EH (cell line): ENCODE measurements around the gene SPAG16.
"Not testable (repeated sequence)": the region's sequence is repeated elsewhere in the genome, so short reads cannot be mapped to it uniquely, and the experiment has no call there.

Experiments used
- DNase-seq: peaks from one replicate; pipeline ENCODE4 v3.0.0-alpha.2; 2015; ENCODE audit warnings: low read depth

The SPAG16 gene

GRCh38 chr2:213551526-213551925 is 267.3 kb downstream of the SPAG16 start:
- DNase-seq = no peak

GRCh38 chr2:213559053-213559452 is 274.8 kb downstream of the SPAG16 start:
- DNase-seq = no peak

- no peak for DNase-seq
Observed at GRCh38 chr2:213561759-213562158, 277.5 kb downstream of the SPAG16 start.

GRCh38 chr2:213562539-213563180 is 278.4 kb downstream of the SPAG16 start:
- DNase-seq = no peak

GRCh38 chr2:213566846-213567245 is 282.6 kb downstream of the SPAG16 start:
- DNase-seq = no peak

GRCh38 chr2:213609570-213610170 is 325.4 kb downstream of the SPAG16 start:
- no peak for DNase-seq

GRCh38 chr2:213627054-213627710 is 342.9 kb downstream of the SPAG16 start:
- DNase-seq = no peak

GRCh38 chr2:213627835-213628460 is 343.7 kb downstream of the SPAG16 start:
- DNase-seq = no peak

GRCh38 chr2:213640738-213641425 is 356.6 kb downstream of the SPAG16 start:
- DNase-seq = no peak

- DNase-seq = no peak
Observed at GRCh38 chr2:213644926-213645325, 360.7 kb downstream of the SPAG16 start.

GRCh38 chr2:213649176-213649575 is 364.9 kb downstream of the SPAG16 start:
- no peak for DNase-seq

- no peak for DNase-seq
Observed at GRCh38 chr2:213664817-213665216, 380.6 kb downstream of the SPAG16 start.

- DNase-seq = no peak
Observed at GRCh38 chr2:213669657-213670056, 385.4 kb downstream of the SPAG16 start.

GRCh38 chr2:213678437-213679218 is 394.4 kb downstream of the SPAG16 start:
- DNase-seq = no peak

- no peak for DNase-seq
Observed at GRCh38 chr2:213679894-213680293, 395.6 kb downstream of the SPAG16 start.

- no peak for DNase-seq
Observed at GRCh38 chr2:213682276-213682675, 398.0 kb downstream of the SPAG16 start.

GRCh38 chr2:213688133-213688532 is 403.9 kb downstream of the SPAG16 start:
- no peak for DNase-seq

- not testable (repeated sequence) for DNase-seq
Observed at GRCh38 chr2:213688825-213689224, 404.6 kb downstream of the SPAG16 start.

- no peak for DNase-seq
Observed at GRCh38 chr2:213689585-213689984, 405.3 kb downstream of the SPAG16 start.

GRCh38 chr2:213691351-213691750 is 407.1 kb downstream of the SPAG16 start:
- no peak for DNase-seq

- no peak for DNase-seq
Observed at GRCh38 chr2:213696442-213696841, 412.2 kb downstream of the SPAG16 start.

GRCh38 chr2:213701365-213701764 is 417.1 kb downstream of the SPAG16 start:
- not testable (repeated sequence) for DNase-seq
